Measurements from ENCODE around the gene TNPO1. TPM values are rescaled to one million over a fixed set of nuclear protein-coding genes. Genes with fewer than 3 reads are reported as not detected.
"Not testable (repeated sequence)": the region's sequence is repeated elsewhere in the genome, so short reads cannot be mapped to it uniquely, and the experiment has no call there.

Gene TNPO1
- total RNA-seq: 100 to 1,000 TPM in 1 of 2 donors, 10 to 100 TPM in 1; 61.7 to 117 TPM

DNA sequence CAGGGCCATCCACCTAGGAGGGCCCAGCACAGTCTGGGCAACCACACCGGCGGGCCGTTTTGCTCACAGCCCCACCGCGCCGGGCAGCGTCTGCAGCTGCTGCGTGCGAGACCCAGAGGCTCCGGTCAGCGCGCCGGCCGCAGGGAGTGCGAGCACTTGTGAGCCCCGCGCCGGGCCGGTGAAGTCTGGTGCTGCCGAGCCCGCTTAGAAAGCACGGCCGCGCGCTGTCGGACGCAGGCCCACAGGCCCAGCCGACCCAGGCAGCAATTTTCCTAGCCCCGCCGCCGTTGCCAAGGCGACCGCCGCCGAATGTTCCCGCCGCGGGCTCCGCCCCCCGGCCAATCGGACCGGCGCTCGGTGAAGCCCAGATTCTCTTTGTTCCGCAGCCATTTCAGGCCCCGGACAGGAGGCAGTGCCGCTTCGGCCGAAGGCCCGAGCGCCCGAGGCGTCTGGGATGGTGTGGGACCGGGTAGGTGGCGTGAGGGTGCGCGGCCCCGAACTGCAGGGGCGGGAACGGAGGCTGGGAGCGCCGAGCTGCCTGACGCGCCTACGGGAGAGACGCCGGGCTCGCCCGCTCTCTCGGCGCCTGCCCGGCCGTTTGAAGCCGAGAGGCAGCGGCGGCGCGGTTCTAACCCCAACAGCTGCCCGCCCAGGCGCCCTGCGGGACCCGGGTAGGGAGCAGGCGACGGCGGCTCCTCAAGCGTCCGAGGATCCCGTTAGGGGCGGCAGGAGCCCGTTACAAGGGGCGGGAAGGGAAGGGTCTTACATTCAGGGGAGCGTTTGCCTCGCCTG is at the start of gene TNPO1:
Gene TNPO1, plus strand, starts transcription at position 378 of the 792 bp plus-strand sequence. Its CDS starts 77 bp downstream, at position 455.
- Mint-ChIP-seq H3K9me3 (no peaks in the 10 kb centered on the region), H3K27ac (peak within 1 kb of the TSS; percentile 96), H3K4me3 (peak within 1 kb of the TSS; percentile 95), H3K27me3 (peaks cover 11% of the 10 kb centered on the region), H3K4me1 (peaks cover 5% of the 10 kb centered on the region), H3K36me3 (ENCODE audit: low read depth) (no peaks in the 10 kb centered on the region)
- ATAC-seq (replicated peaks): peak; percentile 82

DNA sequence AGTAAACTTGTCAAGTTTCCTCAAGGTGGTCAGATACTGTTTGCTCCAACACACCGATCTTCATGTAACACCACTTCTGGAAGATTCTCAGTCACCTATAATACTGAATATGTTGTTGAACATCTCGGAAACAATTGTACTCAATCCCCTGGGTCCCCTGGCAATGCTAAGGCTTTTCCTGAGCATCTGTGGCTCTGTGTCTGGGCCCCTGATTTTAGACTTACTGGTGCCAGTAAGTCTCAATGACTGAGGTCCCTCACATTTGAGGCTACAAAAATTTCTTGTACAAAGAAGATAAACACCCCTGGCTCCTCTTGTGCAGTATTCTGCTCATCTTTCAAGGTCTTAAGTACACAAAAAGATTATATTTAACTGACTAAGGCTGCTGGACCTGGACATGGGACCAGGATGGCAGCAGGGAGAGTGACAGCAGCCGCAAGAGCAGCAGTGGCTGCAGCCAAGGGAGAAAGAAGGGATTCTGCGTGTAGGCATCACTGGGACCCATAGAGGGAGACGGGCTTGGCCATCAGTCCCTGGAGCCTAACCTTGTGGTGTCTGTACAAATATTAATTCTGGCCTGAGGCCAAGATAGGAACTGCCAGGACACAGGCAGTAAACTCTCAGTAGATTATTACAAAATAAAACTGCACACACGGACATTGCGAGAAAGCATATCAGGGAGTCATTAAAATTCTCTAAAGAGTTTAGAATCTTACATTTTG is 49.0 kb upstream of the TNPO1 start:
- ATAC-seq (replicated peaks): no peak
- peaks cover 10% of the 10 kb centered on the region for H3K27me3 Mint-ChIP-seq
- no peaks in the 10 kb centered on the region for H3K36me3 Mint-ChIP-seq (ENCODE audit: low read depth)
- H3K4me3 Mint-ChIP-seq: no peak overlapping the region
- no peaks in the 10 kb centered on the region for H3K9me3 Mint-ChIP-seq
- no peak overlapping the region for H3K27ac Mint-ChIP-seq
- H3K4me1 Mint-ChIP-seq: no peaks in the 10 kb centered on the region

DNA sequence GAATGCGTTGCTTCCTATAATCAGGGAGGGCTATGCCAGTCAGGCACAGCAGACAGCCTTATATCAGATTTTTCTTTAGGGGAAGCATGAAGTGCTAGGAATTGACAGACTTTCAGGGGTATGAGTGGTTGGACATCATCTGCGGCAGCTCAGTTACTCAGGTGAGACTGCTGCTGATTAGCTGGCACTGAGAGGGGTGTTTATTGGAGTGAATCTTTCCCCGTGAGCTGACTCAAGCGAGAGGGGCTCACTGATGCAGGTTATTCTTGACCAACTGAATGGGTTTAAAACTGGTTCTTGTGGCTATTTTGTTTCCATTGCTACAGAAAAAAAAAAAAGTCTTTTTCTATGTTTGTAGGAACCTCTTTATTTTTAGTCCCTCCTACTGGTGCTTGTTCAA is 46.2 kb upstream of the TNPO1 start:
- Mint-ChIP-seq H3K4me3 (no peak overlapping the region), H3K4me1 (no peaks in the 10 kb centered on the region), H3K27ac (no peak overlapping the region), H3K36me3 (ENCODE audit: low read depth) (no peaks in the 10 kb centered on the region), H3K27me3 (peaks cover 4% of the 10 kb centered on the region), H3K9me3 (no peaks in the 10 kb centered on the region)
- no peak for ATAC-seq (replicated peaks)

DNA sequence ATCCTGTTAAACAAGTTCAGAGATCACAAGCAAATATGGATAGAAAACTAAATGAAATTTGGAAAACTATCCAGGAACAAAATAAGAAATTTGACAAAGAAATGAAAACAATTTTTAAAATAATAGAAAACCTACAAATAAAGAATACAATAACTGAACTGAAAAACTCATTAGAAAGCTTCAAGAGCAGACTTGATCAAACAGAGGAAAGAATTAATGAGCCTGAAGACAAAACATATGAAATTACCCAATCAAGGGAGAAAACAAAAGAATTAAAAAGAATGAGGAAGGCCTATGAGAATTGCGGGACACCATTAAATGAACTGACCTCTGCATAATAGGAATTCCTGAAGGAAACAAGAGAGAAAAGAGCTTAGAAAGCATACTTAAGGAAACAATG is 39.8 kb upstream of the TNPO1 start:
- H3K27ac Mint-ChIP-seq: no peak overlapping the region
- H3K27me3 Mint-ChIP-seq: peaks cover 30% of the 10 kb centered on the region
- H3K9me3 Mint-ChIP-seq: peaks cover 31% of the 10 kb centered on the region
- no peaks in the 10 kb centered on the region for H3K36me3 Mint-ChIP-seq (ENCODE audit: low read depth)
- ATAC-seq (replicated peaks): no peak
- H3K4me1 Mint-ChIP-seq: no peaks in the 10 kb centered on the region
- H3K4me3 Mint-ChIP-seq: no peak overlapping the region

DNA sequence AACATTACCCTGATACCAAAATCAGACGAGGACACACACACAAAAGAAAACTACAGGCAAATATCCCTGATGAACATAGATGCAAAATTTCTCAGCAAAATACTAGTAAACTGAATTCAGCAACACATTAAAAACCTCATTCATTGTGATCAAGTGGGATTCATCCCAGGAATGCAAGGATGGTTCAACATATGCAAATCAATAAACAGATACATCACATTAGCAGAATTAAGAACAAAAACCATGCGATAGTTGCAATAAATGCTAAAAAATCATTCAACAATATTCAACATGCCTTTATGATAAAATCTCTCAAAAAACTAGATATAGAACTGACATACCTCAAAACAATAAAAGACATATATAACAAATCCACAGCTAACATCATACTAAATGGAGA is 36.9 kb upstream of the TNPO1 start:
- ATAC-seq (replicated peaks): no peak
- Mint-ChIP-seq H3K4me3 (no peak overlapping the region), H3K27me3 (peaks cover 30% of the 10 kb centered on the region), H3K4me1 (no peaks in the 10 kb centered on the region), H3K27ac (no peak overlapping the region), H3K36me3 (ENCODE audit: low read depth) (no peaks in the 10 kb centered on the region), H3K9me3 (peaks cover 31% of the 10 kb centered on the region)

DNA sequence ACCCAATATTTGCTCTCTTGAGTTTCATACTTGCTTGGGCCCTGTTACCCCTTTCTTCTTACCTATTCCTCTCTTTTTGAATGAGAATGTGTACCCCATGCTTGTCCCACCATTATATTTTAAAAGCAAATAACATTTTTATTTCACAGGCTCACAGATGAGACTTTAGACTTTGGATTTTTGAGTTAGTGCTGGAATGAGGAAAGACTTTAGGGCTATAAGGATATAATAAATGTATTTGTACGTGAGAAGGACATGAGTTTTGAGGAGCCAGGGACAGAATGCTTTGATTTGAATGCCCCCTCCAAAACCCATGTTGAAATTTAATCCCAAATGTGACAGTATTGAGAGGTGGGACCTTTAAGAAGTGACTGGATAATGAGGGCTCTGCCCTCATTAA is 33.1 kb upstream of the TNPO1 start:
- no peak for ATAC-seq (replicated peaks)
- Mint-ChIP-seq H3K4me1 (no peaks in the 10 kb centered on the region), H3K27ac (no peak overlapping the region), H3K36me3 (ENCODE audit: low read depth) (no peaks in the 10 kb centered on the region), H3K4me3 (no peak overlapping the region), H3K9me3 (peaks cover 9% of the 10 kb centered on the region), H3K27me3 (peaks cover 8% of the 10 kb centered on the region)

DNA sequence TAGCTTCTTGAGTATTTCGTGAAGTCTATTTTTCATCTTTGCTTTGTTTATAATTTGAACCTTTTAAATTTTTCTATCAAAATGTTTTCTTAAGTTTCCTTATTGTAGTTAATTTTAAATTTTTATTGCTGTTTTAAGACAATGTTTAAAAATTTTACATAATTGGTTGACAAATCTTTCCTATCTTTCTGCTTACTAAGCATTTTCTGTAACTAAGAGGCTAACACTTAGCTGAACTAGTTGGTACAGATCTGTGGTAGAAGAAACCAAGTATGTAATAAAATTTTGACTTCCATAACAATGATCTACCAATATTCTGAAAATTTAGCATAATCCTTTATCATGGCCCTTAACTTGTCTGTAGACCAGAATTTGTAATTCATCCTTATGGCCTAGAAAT is 32.3 kb upstream of the TNPO1 start:
- Mint-ChIP-seq H3K4me1 (no peaks in the 10 kb centered on the region), H3K4me3 (no peak overlapping the region), H3K27ac (no peak overlapping the region), H3K36me3 (ENCODE audit: low read depth) (no peaks in the 10 kb centered on the region), H3K27me3 (peaks cover 3% of the 10 kb centered on the region), H3K9me3 (peaks cover 3% of the 10 kb centered on the region)
- no peak for ATAC-seq (replicated peaks)

DNA sequence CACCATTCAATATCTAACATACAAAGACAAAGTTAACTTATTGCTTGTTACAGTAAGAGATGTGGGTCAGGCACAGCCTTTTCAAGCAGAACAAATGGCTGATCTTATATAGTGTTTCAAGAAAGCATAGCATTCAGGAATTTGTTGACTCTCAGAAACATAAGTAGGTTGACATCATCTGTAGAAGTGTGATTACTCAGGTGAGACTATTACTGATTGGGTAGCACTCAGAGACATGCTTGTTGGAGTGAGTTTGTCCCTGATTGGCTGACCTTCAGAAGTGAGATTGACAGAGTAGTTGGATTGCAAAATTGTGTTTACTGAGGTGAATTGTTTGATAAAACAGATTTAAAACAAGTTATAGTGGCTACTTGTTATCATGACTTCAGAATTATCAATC is 30.7 kb upstream of the TNPO1 start:
- no peak overlapping the region for H3K27ac Mint-ChIP-seq
- H3K9me3 Mint-ChIP-seq: no peaks in the 10 kb centered on the region
- H3K4me1 Mint-ChIP-seq: no peaks in the 10 kb centered on the region
- no peaks in the 10 kb centered on the region for H3K36me3 Mint-ChIP-seq (ENCODE audit: low read depth)
- no peak for ATAC-seq (replicated peaks)
- H3K4me3 Mint-ChIP-seq: no peak overlapping the region
- H3K27me3 Mint-ChIP-seq: no peaks in the 10 kb centered on the region

DNA sequence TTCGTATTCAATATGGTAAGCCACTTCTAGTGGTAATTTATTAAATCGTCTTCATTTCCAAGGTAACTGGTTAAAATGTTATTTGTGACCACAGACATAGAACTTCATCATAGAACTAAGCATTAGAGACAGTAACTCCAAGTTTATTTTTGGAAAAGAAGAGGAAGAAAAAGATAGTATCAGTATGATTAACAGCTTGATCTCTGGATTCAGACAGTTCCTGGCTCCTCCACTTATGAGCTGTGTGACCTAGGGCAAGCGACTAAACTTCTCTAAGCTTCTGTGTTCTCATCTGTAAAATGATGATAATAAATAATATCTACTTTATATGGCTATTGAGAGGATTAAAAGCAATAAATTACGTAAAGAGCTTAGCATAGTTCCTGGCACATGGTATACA is 29.8 kb upstream of the TNPO1 start:
- Mint-ChIP-seq H3K4me1 (no peaks in the 10 kb centered on the region), H3K4me3 (no peak overlapping the region), H3K9me3 (no peaks in the 10 kb centered on the region)

DNA sequence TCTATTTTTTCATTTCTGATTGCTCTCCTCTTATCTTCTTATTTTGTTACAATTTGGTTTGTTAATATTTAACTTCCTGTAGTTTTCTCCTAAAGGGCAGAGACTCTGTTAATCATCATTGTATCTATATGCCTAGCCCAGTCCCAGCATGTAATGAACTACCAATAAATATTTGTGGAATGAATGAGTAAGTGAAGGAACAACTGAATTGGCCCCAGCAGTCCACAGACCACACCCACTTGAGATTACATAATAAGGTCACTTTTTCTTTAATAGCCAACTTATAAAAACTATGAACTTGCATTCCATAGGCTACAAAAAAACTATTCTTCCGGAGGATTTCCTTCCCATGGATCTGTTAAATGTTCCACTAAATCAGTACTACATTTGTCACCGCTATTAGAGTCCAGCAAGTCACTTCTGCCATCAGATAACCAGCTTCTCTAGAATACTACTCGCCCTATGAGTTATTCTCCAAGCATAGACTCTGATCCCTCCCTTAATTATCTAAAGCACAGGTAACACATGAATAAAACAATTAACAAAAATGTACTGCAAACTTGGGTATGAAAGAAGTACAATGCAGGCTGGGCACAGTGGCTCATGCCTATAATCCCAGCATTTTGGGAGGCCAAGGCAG is 27.5 kb upstream of the TNPO1 start:
- Mint-ChIP-seq H3K36me3 (ENCODE audit: low read depth) (no peaks in the 10 kb centered on the region), H3K4me1 (no peaks in the 10 kb centered on the region), H3K27ac (no peak overlapping the region), H3K9me3 (no peaks in the 10 kb centered on the region), H3K27me3 (peaks cover 4% of the 10 kb centered on the region), H3K4me3 (no peak overlapping the region)
- ATAC-seq (replicated peaks): no peak

More for the DNA sequence above, 29.8 kb upstream of the TNPO1 start:
- H3K36me3 Mint-ChIP-seq (ENCODE audit: low read depth): no peaks in the 10 kb centered on the region
- no peak for ATAC-seq (replicated peaks)
- no peaks in the 10 kb centered on the region for H3K27me3 Mint-ChIP-seq
- no peak overlapping the region for H3K27ac Mint-ChIP-seq

DNA sequence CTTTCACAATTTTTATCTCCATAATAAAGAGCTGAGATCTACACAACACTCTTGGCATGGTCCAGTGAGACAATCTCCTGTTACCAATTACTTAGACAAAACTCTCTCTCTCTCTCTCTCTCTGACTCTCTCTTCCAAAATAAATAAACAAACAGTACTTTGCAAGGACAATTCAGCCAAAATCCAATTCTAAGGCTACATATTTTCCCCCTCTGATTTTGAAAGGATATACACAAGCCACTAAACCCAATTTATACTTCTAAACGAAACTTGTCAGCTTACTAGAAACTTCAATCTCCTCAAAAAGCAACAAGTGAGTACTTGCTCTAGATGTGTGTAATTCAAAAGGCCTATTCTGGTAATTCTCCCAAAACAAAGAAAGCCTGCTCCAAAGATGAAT is 26.3 kb upstream of the TNPO1 start:
- H3K27ac Mint-ChIP-seq: no peak overlapping the region
- H3K36me3 Mint-ChIP-seq (ENCODE audit: low read depth): no peaks in the 10 kb centered on the region
- no peaks in the 10 kb centered on the region for H3K9me3 Mint-ChIP-seq
- H3K4me1 Mint-ChIP-seq: no peaks in the 10 kb centered on the region
- H3K4me3 Mint-ChIP-seq: no peak overlapping the region
- H3K27me3 Mint-ChIP-seq: peaks cover 6% of the 10 kb centered on the region
- no peak for ATAC-seq (replicated peaks)

DNA sequence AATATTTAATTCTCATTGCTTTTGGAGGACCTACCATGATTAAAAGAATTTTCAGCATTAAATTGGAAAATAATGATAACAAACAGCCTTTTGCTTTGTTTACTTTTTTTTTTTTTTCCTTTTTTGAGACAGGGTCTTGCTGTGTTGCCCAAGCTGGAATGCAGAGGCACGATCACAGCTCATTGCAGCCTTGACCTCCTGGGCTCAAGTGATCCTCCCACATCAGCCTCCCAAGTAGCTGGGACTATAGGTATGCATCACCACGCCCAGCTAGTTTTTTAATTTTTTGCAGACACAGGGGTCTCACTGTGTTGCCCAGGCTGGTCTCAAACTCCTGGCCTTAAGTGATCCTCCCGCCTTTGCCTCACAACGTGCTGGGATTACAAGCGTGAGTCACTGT is 23.8 kb upstream of the TNPO1 start:
- H3K36me3 Mint-ChIP-seq (ENCODE audit: low read depth); H3K27me3 Mint-ChIP-seq; H3K4me3 Mint-ChIP-seq; H3K4me1 Mint-ChIP-seq; H3K9me3 Mint-ChIP-seq; H3K27ac Mint-ChIP-seq; ATAC-seq (replicated peaks): not testable (repeated sequence)

DNA sequence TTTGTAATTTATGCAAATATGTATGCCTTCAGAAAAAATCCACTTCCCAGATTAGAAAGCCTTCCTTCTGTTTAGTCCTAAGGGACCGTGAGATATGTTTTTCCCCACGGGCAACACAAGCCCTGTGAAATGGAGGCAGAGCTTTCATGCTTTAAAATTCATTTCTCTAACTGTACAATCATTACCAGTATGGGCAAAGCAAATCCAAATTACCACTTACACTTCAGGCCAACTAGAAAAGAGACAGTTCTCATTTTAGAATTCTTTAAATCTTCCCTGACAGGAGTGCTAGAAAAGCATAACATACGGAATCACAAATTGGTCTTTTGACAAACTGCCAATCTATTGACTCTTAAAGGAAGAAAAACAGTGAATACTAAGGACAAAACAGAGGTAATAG is 20.5 kb upstream of the TNPO1 start:
- Mint-ChIP-seq H3K9me3 (no peaks in the 10 kb centered on the region), H3K27me3 (peaks cover 9% of the 10 kb centered on the region), H3K4me1 (no peaks in the 10 kb centered on the region), H3K36me3 (ENCODE audit: low read depth) (no peaks in the 10 kb centered on the region), H3K4me3 (no peak overlapping the region), H3K27ac (no peak overlapping the region)
- no peak for ATAC-seq (replicated peaks)

DNA sequence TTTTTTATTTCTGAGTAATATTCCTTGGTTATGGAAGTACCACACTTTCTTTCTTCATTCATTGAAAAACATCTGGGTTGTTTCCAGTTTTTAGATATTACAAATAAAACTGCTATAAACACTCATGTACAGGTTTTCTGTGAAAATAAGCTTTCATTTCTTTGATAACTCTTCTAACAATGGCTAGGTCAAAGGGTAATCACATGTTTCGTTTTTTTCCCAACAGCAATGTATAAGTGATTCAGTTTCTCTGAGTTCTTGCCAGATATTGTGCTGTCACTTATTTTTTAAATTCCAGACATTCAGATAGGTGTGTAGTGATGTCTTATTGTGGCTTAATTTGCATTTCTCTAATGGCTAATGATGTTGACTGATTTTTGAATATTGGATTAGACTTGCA is 16.7 kb upstream of the TNPO1 start:
- no peaks in the 10 kb centered on the region for H3K36me3 Mint-ChIP-seq (ENCODE audit: low read depth)
- no peaks in the 10 kb centered on the region for H3K9me3 Mint-ChIP-seq
- peaks cover 3% of the 10 kb centered on the region for H3K27me3 Mint-ChIP-seq
- no peak overlapping the region for H3K4me3 Mint-ChIP-seq
- ATAC-seq (replicated peaks): no peak
- no peaks in the 10 kb centered on the region for H3K4me1 Mint-ChIP-seq
- no peak overlapping the region for H3K27ac Mint-ChIP-seq

DNA sequence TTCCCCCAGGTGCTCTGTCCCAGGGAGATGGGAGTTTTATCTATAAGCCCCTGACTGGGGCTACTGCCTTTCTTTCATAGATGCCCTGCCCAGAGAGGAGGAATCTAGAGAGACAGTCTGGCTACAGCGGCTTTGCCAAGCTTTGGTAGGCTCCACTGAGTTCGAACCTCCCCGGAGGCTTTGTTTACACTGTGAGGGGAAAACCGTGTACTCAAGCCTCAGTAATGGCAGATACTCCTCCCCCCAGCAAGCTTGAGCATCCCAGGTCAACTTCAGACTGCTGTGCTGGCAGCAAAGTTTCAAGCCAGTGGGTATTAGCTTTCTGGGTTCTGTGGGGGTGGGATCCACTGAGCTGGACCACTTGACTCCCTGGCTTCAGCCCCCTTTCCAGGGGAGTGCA is 7.8 kb upstream of the TNPO1 start:
- H3K36me3 Mint-ChIP-seq (ENCODE audit: low read depth); ATAC-seq (replicated peaks); H3K4me3 Mint-ChIP-seq; H3K4me1 Mint-ChIP-seq; H3K9me3 Mint-ChIP-seq; H3K27ac Mint-ChIP-seq: not testable (repeated sequence)
- H3K27me3 Mint-ChIP-seq: peaks cover 30% of the 10 kb centered on the region
